ENCODE results near the gene UVRAG.

UVRAG gene

GRCh38 chr11:75913984-75914383, 99.0 kb downstream of the UVRAG start:
- Histone ChIP-seq H3K79me1 (replicated peaks; ENCODE audit: low read length, poor library complexity, severe bottlenecking) (peaks cover 9% of the 10 kb centered on the region), H2BK12ac (ENCODE audit: low read length in 2 of 2) (no peak overlapping the region), H3K14ac (ENCODE audit: low read length in 2 of 2) (no peak overlapping the region), H2BK5ac (ENCODE audit: low read depth, low read length, poor library complexity, severe bottlenecking) (no peak overlapping the region), H3K36me3 (ENCODE audit: control insufficient read depth in 1 of 2, insufficient read depth in 2 of 2, low read depth in 1 of 2, low read length in 2 of 2) (peaks cover 3 to 22% of the 10 kb centered on the region in 2 experiments), H2BK15ac (ENCODE audit: low read depth, poor library complexity, severe bottlenecking) (no peak overlapping the region), H3K4me1 (ENCODE audit: control insufficient read depth, insufficient read depth, low read depth, low read length) (no peaks in the 10 kb centered on the region), H2AFZ (ENCODE audit: low read depth, low read length) (no peak overlapping the region), H3K27ac (ENCODE audit: low read length, poor library complexity, severe bottlenecking) (no peak overlapping the region), H2BK120ac (ENCODE audit: low read depth, low read length) (no peak overlapping the region), H3K4ac (ENCODE audit: low read depth in 1 of 2, low read length in 2 of 2) (no peak overlapping the region), H3K9me3 (ENCODE audit: control insufficient read depth, low read length) (no peaks in the 10 kb centered on the region), H3K23ac (ENCODE audit: low read length in 2 of 2) (no peak overlapping the region), H3K4me3 (ENCODE audit: insufficient read depth in 1 of 2, low read depth in 1 of 2, low read length in 2 of 2) (no peak overlapping the region), H4K8ac (ENCODE audit: low read length) (no peak overlapping the region), H3K18ac (ENCODE audit: low read depth in 1 of 2, low read length in 2 of 2) (no peak overlapping the region), H4K91ac (ENCODE audit: low read length) (no peak overlapping the region), H3K4me2 (ENCODE audit: low read length, poor library complexity, severe bottlenecking) (no peak overlapping the region), H2AK5ac (ENCODE audit: low read length, severe bottlenecking) (no peak overlapping the region), H3K9ac (ENCODE audit: low read length) (no peak overlapping the region), H3K27me3 (ENCODE audit: control insufficient read depth in 1 of 2, insufficient read depth in 1 of 2, low read length in 2 of 2) (no peaks in the 10 kb centered on the region)
- DNase-seq: no peak
- WGBS: 100% methylated on average over 1 of the region's 2 CpGs

GRCh38 chr11:75916882-75917281, 101.9 kb downstream of the UVRAG start:
- no CpG with 5 or more reads among the region's 1 CpG for WGBS
- no peak for DNase-seq
- no peak overlapping the region for H2BK12ac ChIP-seq (ENCODE audit: low read length in 2 of 2)

GRCh38 chr11:75918331-75918730, 103.3 kb downstream of the UVRAG start:
- Histone ChIP-seq H4K8ac (ENCODE audit: low read length) (no peak overlapping the region), H3K9me3 (ENCODE audit: control insufficient read depth, low read length) (no peaks in the 10 kb centered on the region), H3K27me3 (ENCODE audit: control insufficient read depth in 1 of 2, insufficient read depth in 1 of 2, low read length in 2 of 2) (no peaks in the 10 kb centered on the region), H3K18ac (ENCODE audit: low read depth in 1 of 2, low read length in 2 of 2) (no peak overlapping the region), H2BK12ac (ENCODE audit: low read length in 2 of 2) (no peak overlapping the region), H2BK15ac (ENCODE audit: low read depth, poor library complexity, severe bottlenecking) (no peak overlapping the region), H3K9ac (ENCODE audit: low read length) (no peak overlapping the region), H3K4ac (ENCODE audit: low read depth in 1 of 2, low read length in 2 of 2) (no peak overlapping the region), H3K14ac (ENCODE audit: low read length in 2 of 2) (no peak overlapping the region), H2AK5ac (ENCODE audit: low read length, severe bottlenecking) (no peak overlapping the region), H3K4me2 (ENCODE audit: low read length, poor library complexity, severe bottlenecking) (no peak overlapping the region), H3K4me1 (ENCODE audit: control insufficient read depth, insufficient read depth, low read depth, low read length) (no peaks in the 10 kb centered on the region), H2BK120ac (ENCODE audit: low read depth, low read length) (no peak overlapping the region), H3K27ac (ENCODE audit: low read length, poor library complexity, severe bottlenecking) (no peak overlapping the region), H3K36me3 (ENCODE audit: control insufficient read depth in 1 of 2, insufficient read depth in 2 of 2, low read depth in 1 of 2, low read length in 2 of 2) (peaks cover 0 to 9% of the 10 kb centered on the region in 2 experiments), H3K4me3 (ENCODE audit: insufficient read depth in 1 of 2, low read depth in 1 of 2, low read length in 2 of 2) (no peak overlapping the region), H3K23ac (ENCODE audit: low read length in 2 of 2) (no peak overlapping the region), H4K91ac (ENCODE audit: low read length) (no peak overlapping the region), H2BK5ac (ENCODE audit: low read depth, low read length, poor library complexity, severe bottlenecking) (no peak overlapping the region), H3K79me1 (replicated peaks; ENCODE audit: low read length, poor library complexity, severe bottlenecking) (peaks cover 3% of the 10 kb centered on the region), H2AFZ (ENCODE audit: low read depth, low read length) (no peak overlapping the region)
- no peak for DNase-seq
- 95% methylated on average over 3 of the region's 7 CpGs for WGBS

More at GRCh38 chr11:75916882-75917281, 101.9 kb downstream of the UVRAG start:
- Histone ChIP-seq H2BK120ac (ENCODE audit: low read depth, low read length) (no peak overlapping the region), H3K27ac (ENCODE audit: low read length, poor library complexity, severe bottlenecking) (no peak overlapping the region), H2BK5ac (ENCODE audit: low read depth, low read length, poor library complexity, severe bottlenecking) (no peak overlapping the region), H3K79me1 (replicated peaks; ENCODE audit: low read length, poor library complexity, severe bottlenecking) (peaks cover 3% of the 10 kb centered on the region), H4K8ac (ENCODE audit: low read length) (no peak overlapping the region), H3K9me3 (ENCODE audit: control insufficient read depth, low read length) (no peaks in the 10 kb centered on the region), H3K9ac (ENCODE audit: low read length) (no peak overlapping the region), H3K4me2 (ENCODE audit: low read length, poor library complexity, severe bottlenecking) (no peak overlapping the region), H3K4me3 (ENCODE audit: insufficient read depth in 1 of 2, low read depth in 1 of 2, low read length in 2 of 2) (no peak overlapping the region), H2AK5ac (ENCODE audit: low read length, severe bottlenecking) (no peak overlapping the region), H3K14ac (ENCODE audit: low read length in 2 of 2) (no peak overlapping the region), H3K18ac (ENCODE audit: low read depth in 1 of 2, low read length in 2 of 2) (no peak overlapping the region), H3K27me3 (ENCODE audit: control insufficient read depth in 1 of 2, insufficient read depth in 1 of 2, low read length in 2 of 2) (no peaks in the 10 kb centered on the region), H4K91ac (ENCODE audit: low read length) (no peak overlapping the region), H2BK15ac (ENCODE audit: low read depth, poor library complexity, severe bottlenecking) (no peak overlapping the region), H3K23ac (ENCODE audit: low read length in 2 of 2) (no peak overlapping the region), H2AFZ (ENCODE audit: low read depth, low read length) (no peak overlapping the region), H3K4ac (ENCODE audit: low read depth in 1 of 2, low read length in 2 of 2) (no peak overlapping the region), H3K4me1 (ENCODE audit: control insufficient read depth, insufficient read depth, low read depth, low read length) (no peaks in the 10 kb centered on the region), H3K36me3 (ENCODE audit: control insufficient read depth in 1 of 2, insufficient read depth in 2 of 2, low read depth in 1 of 2, low read length in 2 of 2) (peaks cover 0 to 22% of the 10 kb centered on the region in 2 experiments)

GRCh38 chr11:75919525-75919924, 104.5 kb downstream of the UVRAG start:
- Histone ChIP-seq H2BK15ac (ENCODE audit: low read depth, poor library complexity, severe bottlenecking) (no peak overlapping the region), H3K4ac (ENCODE audit: low read depth in 1 of 2, low read length in 2 of 2) (no peak overlapping the region), H2AK5ac (ENCODE audit: low read length, severe bottlenecking) (no peak overlapping the region), H2BK12ac (ENCODE audit: low read length in 2 of 2) (no peak overlapping the region), H3K4me1 (ENCODE audit: control insufficient read depth, insufficient read depth, low read depth, low read length) (no peaks in the 10 kb centered on the region), H3K9me3 (ENCODE audit: control insufficient read depth, low read length) (no peaks in the 10 kb centered on the region), H4K8ac (ENCODE audit: low read length) (no peak overlapping the region), H4K91ac (ENCODE audit: low read length) (no peak overlapping the region), H3K4me3 (ENCODE audit: insufficient read depth in 1 of 2, low read depth in 1 of 2, low read length in 2 of 2) (no peak overlapping the region), H3K18ac (ENCODE audit: low read depth in 1 of 2, low read length in 2 of 2) (no peak overlapping the region), H3K27me3 (ENCODE audit: control insufficient read depth in 1 of 2, insufficient read depth in 1 of 2, low read length in 2 of 2) (no peaks in the 10 kb centered on the region), H2BK5ac (ENCODE audit: low read depth, low read length, poor library complexity, severe bottlenecking) (no peak overlapping the region), H3K23ac (ENCODE audit: low read length in 2 of 2) (no peak overlapping the region), H3K79me1 (replicated peaks; ENCODE audit: low read length, poor library complexity, severe bottlenecking) (peaks cover 3% of the 10 kb centered on the region), H2AFZ (ENCODE audit: low read depth, low read length) (no peak overlapping the region), H3K36me3 (ENCODE audit: control insufficient read depth in 1 of 2, insufficient read depth in 2 of 2, low read depth in 1 of 2, low read length in 2 of 2) (peaks cover 0 to 4% of the 10 kb centered on the region in 2 experiments), H2BK120ac (ENCODE audit: low read depth, low read length) (no peak overlapping the region), H3K9ac (ENCODE audit: low read length) (peak overlapping the region; percentile 53), H3K27ac (ENCODE audit: low read length, poor library complexity, severe bottlenecking) (no peak overlapping the region), H3K4me2 (ENCODE audit: low read length, poor library complexity, severe bottlenecking) (no peak overlapping the region), H3K14ac (ENCODE audit: low read length in 2 of 2) (no peak overlapping the region)
- no peak for DNase-seq
- WGBS: 97% methylated on average over 2 of the region's 2 CpGs

All from mesenchymal stem cell (in vitro differentiated cells and primary cell).